ENCODE data around the gene SLC17A4.

The SLC17A4 gene

DNA sequence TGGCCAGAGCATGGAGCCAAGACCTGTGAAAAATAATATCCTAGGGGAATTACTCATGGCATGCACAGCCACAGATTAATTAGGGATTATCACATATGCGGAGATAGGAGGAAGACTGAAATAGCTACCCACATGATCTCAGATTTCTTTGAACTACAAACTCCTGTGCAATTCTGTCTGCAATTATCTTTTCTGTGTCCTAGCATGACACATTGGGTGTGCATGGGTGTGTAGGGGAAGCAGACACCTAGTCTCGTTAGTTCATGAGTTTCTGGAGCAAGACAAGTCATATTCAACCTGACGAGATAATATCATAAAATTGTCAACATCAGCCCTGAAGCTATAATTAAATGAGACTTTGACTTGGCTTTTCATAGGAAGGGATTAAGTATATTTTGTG lies 3.6 kb upstream of the SLC17A4 start:
- DNase-seq (ENCODE audit: low spot score): no peak

DNA sequence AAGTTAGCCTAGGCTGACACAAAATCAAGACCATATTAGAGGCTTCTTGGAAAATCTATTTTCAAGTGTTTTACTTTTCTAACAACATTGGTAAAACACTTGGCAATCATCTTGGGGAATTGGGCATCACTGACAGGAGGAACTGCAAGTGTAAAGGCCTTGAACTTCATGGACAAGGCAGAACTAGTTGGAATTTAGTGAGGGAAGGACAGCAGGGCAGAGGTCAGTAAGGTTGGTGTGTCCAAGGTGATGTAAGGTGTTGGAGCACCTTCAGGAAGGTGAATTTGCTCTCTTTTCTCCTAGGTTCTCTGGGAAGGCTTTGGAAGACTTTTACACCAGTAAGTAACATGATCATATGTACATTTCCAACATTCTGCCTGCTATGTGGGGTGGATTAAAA lies 1.5 kb upstream of the SLC17A4 start:
- DNase-seq (ENCODE audit: low spot score): no peak

DNA sequence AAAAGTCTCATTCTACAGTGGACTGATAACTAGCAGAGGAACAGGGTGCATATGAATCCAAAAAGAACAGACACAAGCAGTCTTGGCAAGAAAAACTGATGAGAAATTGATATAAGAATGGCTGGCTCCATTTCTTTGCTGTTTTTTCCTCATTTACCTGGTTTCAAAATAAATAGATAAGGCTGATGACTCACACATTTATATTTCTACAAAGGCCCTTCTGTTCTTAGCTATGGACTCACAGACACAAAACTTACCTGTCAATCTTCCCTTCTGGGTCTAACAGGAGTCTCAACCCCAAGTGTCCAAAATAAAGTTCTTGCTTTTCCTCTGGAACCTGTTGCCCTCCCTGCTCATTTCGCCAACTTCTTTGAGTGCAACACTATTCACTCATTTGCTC lies 941 bp downstream of the SLC17A4 start:
- DNase-seq (ENCODE audit: low spot score): no peak

DNA sequence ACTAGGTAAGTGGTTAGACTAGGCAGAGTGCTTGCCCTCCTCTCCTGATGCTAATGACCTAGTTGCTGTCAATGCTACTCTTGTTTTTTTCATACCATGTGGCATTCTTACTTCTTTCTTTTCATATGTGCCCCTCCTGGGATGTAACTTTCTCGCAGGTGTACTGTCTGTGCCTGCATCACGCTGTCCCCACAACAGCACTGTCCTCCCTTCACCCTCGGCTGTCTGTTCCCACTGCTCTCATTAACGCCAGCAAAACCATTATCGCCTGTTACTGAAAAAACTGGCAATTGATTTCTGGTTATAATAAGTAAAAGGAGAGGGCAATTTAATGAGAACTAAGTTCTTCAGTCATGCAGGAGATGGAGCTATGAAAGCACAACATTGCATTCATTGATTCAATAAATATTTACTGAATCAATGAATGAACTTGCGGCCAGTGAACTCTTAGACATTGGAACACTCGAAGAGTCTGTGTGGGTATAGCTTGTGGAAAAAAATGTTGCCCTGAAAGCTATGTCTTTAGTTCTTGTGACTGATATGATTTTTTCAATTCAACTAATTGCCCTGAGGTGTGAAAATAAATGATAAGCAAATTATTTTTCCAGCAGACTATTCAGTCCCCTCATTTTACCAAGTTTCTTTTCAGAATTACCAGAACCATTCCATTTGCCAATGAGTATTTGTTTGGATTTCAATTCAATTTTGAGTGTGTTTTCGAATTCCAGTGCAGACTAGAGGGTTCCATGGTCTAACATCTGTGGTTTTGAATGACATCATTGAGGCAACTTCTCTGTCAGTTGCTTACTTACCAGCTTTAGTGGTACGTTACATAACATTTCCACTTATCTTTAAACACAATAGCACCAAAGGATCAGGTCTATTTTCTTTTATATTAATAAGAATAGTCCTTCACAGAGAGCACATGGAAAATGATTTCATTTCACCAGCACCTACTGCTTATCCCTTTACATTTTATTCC lies 2.1 kb downstream of the SLC17A4 start:
- DNase-seq (ENCODE audit: low spot score): no peak

DNA sequence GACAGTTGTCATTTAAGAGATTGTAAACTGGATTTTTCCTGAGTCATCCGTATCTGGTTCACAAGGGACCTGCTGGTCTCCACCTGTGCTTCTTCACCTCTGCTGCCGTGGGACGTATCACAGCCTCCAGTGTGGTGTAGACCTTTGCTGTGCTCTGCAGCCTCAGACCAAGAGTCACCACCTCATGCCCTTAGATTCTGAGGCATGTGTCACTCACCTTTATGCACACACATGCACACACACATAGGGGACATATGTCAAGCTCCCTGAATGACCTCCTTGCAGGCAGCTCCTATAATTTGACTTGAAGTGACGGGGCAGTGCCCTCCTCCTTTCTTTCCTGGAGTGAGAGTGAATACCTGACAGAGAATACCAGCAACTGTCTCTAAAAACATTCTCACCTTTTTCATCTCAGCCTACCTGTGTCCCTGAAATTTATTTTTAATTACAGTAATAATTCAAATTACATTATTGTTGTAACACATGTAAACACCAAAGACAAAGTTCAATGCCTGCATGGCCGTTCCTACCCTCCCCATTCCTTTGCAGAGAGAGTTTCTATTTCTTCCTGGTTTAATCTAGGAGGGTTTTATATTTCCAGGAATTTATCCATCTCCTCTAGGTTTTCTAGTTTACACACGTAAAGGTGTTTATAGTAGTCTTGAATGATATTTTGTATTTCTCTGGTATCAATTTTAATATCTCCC lies 3.5 kb downstream of the SLC17A4 start:
- DNase-seq (ENCODE audit: low spot score): no peak

DNA sequence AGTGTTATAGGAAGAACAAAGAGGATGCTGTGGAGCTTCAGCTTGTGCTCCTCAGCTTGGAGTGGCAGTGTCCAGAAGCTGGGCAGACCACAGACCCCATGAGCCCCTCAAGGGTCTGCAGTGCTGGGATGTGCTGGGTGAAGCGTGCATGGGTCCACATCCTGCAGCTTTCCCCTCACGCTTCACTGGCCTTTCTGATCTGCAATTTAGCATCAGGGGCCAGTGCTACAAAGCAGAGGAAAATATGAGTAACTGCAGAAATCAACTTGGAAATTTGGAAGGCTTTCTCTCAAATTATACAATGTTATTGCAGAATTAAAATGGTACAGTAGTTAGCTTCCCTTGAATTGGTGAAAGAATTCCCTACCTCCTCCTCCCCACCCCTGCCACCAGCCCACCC lies 10.1 kb downstream of the SLC17A4 start:
- no peak for DNase-seq (ENCODE audit: low spot score)

DNA sequence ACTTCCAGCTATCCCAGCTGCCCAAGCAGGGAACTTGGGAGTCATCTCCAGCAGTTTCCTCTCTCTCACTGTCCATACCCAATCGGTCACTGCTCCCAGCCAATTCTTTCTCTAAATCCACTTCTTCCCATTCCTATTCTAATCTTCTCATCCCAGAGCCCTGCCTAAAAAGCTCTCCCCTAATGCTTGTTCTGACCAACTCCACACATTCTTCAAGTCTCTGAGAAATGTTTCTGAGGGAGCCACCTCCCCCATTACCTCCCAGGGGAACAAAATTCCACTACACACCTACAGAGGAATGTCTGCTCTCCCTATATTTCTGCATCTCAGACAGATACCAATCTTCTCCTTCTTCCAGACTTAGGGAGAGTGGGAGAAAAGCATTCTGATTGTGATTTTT lies 14.0 kb downstream of the SLC17A4 start:
- no peak for DNase-seq (ENCODE audit: low spot score)

DNA sequence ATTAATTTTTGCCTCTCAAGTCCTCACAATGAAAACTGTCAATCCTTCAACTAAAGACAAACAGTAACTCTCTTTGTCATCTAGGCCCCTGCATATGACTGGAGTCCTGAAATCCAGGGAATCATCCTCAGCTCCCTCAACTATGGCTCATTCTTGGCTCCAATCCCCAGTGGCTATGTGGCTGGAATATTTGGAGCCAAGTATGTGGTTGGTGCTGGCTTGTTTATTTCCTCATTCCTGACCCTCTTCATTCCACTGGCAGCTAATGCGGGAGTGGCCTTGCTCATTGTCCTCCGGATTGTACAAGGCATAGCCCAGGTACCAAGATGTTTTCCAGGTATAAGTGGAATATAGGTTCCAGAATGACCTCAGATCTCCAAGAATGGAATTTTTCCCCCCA lies 15.4 kb downstream of the SLC17A4 start:
- DNase-seq (ENCODE audit: low spot score): peak; percentile 44

DNA sequence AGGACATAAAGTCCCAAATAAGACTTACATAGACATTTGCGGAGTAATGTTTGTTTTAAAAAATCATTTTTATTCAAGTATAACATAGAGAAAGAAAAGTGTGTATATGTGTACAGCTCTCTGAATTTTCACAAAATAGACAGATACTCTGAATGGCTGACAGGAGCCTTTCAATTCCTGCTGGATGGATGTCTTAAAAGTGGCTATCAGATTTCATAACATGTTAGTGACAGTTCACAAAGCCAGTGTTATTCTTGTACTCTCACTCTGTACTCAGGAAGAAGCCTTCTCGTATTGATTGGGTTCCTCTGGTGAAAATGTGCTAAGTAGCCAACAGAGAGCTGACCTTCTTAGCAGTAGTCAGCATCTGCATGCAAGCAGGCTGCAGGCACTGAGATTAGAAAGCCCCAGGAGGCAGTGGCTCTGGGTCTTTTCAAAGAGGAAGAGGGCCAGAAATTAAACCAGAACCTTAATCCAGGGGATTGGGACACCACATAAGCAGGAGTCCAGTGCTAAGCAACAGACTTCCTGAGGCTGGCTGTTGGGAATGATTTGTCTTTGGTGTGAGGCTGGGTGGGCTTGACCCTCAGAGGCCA lies 19.7 kb downstream of the SLC17A4 start:
- no peak for DNase-seq (ENCODE audit: low spot score)

DNA sequence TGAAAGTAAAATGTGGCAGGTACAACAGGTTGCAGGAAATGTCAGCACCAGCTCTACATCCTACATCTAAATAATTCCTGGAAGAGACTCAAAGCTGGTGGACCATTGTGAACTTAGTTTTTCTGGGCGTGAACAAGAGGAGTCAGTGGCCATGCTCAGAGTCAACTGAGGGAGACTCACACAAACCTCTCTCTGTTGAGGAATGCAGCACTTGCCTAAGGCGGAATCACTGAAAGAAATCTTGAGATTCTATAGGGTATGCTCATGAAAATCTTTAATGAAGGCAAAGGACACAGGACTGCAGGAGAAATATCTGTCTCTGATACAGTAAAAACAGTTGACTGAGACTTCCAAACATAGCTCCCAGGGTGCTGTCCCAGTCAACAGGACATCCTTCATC lies 22.5 kb downstream of the SLC17A4 start:
- DNase-seq (ENCODE audit: low spot score): peak; percentile 77

DNA sequence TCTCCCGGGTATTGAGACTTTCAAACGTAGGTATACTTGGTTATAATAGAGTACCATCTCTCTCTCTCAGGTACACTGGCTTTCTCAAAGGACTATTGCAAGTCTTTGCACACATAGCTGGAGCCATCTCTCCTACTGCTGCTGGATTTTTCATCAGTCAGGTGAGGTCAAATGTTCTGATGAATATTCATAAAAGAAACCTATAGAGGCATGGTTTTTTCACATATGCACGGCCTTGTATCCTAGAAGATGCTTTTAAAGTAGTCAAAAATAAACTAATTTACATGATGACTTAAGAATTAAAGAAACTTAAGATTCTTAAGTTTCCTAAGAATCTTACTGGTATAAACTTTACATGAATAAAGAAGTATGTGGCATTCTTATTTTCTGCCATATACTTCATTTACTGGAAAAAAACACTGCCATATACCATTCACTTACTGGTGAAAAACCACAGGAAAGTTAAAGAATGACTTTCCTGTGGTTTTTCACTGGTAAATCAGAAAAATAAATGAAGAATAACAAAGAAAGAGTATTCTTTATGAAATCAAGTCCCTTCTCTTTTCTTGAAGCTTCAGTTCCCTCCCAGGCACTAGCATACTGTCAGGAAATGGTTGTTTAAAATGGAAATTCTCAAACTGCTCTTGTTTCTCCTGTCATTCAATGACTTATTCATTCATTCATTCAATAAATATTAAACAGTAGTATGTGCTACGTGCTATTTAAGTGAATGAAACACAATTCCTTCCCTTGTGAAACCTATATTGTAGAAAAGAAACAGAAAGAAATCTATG lies 23.5 kb downstream of the SLC17A4 start:
- no peak for DNase-seq (ENCODE audit: low spot score)

DNA sequence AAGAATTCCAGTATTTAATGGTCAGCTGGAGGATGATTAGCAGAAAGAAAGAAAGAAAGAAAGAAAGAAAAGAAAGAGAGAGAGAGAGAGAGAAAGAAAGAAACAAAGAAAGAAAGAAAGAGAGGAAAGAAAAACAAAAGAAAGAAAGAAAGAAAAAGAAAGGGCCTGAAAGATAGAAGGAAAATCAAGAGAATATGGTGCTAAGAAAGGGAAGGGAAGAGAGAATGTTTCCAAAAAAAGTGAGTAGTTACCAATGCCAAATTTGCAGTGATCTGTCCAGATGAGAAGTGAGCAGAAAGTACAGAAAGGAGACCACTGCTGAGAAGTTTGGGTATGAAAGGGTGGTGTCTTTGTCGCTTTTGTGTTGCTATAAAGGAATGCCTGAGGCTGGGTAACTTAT lies 26.6 kb downstream of the SLC17A4 start:
- DNase-seq (ENCODE audit: low spot score): no peak

DNA sequence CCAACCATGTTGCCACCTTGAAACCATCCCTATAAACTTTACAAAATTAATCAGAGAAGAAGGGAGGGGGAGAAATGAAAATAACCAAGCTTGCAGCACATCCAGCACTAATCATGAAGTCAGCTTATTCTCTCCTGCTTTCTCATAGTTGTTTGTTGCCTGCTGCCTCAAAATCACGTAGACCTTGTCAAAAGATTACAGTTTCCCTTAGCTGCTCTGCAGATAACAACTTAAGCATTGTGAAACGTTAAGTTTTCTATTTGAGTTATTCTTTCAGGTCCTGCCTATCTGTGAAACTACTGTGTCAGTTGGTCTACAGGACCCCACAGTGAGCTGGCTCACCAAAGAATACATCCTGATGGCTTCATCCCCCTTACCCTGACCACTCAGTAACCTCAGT lies 32.9 kb downstream of the SLC17A4 start:
- DNase-seq (ENCODE audit: low spot score): no peak

DNA sequence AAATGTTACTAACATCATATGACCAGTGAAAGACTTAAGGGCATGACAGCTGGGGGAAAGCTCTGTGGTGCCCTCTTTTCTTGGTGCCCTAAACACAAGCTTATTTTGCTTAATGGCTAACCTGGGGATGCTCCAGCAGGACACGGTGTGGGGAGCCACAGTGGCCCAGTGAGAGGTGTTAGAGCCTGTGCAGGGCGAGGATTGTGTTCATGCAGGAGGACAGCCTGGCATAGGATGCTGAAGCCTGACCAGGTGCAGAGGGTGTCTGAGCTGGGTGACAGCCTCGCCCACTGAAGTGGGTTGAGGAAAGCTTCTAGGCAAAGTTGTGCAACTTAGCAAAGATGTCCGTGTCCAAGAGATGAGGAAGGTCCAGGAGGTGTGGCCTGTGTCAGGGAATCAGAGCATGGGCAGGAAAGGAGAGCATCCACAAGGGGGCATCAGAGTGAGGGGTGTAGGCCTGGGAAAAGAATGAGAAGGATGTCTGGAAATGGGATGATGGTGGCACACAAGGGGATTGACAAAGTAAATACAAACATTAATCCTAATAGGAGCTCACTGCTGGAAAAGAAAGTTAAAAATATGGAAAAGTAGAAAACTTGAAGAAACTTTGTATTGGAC lies 33.9 kb downstream of the SLC17A4 start:
- DNase-seq (ENCODE audit: low spot score): peak; percentile 51

DNA sequence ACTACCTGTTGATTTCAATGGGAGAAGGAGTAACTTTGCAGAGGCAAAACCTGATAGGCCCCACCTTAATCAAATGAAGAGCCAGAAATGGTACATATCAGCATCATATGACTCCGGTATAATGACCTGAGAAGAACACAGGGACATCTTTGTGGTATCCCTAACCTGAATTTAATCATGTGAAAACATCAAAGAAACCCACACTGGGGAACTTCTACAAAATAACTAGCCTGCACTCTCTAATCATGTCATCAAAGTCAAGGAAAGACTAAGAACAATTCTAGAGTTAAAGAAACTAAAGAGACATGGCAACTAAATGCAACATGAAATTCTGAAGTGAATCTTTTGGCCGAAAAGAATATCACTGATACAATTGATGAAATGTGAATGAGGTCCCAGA lies 34.9 kb downstream of the SLC17A4 start:
- DNase-seq (ENCODE audit: low spot score): no peak

DNA sequence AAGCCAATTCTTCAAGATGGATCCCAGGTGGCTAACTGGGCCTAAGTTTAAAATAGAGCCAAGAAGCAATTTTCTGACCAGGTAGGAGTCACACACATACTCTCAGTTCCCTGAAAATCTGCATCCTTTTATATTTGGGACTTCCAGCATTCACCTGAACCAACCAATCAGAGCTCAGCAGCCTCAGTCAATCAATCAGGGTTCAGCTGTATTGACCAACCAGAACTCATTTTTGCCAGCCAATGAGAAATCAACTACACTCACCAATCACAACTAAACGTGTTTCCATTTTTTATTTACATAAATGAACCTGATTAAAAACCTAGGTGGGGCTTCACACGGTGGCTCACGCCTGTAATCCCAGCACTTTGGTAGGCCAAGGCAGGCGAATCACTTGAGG lies 37.5 kb downstream of the SLC17A4 start:
- DNase-seq (ENCODE audit: low spot score): no peak

DNA sequence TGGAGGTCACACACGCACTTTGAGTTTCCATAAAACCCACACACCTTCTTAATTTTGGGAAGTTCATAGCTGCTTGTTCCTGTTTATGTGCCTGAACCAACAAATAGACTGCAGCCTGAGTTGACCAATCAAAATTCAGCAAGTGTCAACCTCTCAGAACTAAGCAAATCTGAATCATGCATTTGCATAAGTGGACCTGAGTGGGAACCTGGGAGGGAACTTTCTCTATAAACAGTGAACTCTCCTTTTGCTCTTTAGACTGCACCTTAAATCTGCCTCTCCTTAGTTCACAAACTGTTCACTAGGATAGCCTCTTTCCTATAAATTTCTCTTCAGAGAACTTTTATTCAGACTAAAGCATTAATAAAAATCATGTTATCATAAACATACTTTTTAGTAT lies 39.4 kb downstream of the SLC17A4 start:
- no peak for DNase-seq (ENCODE audit: low spot score)

DNA sequence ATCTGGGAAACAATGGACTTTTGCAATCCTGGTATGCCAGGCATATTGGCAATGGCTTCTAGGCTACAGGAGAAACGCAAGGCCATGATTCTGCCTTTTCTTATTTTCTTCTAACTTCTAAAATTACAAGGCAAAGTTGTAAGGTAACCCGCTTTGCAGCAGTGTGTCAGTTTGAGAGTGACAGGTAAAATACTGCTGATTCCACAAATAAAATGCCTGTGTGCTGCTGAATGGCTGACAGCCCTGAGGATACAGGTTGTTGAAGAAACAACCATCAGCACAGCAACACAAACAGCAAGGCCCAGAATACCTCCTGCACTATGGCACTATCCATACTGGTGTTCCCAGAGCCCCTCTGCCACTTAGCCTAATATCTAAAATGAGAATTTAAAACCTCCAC lies 40.2 kb downstream of the SLC17A4 start:
- no peak for DNase-seq (ENCODE audit: low spot score)

DNA sequence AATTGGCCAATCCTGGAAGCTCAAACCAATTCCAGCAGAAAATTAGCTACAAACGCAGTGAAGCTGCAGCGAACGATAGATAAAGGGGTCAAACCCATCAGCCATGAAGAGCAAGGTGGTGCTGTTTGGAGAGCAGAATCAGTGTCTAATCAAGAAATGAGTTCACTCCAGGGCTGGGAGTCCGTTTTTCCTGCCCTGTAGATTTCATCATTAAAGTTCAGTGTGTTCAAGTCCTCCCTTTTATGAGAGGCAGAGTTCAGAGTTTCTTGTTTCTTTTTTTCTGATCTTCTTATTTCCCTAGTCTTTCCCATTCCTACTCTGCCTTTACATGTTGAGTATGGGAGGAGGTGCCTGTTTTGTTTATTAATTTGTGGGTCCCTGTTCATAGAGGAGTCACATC lies 46.9 kb downstream of the SLC17A4 start:
- DNase-seq (ENCODE audit: low spot score): no peak

DNA sequence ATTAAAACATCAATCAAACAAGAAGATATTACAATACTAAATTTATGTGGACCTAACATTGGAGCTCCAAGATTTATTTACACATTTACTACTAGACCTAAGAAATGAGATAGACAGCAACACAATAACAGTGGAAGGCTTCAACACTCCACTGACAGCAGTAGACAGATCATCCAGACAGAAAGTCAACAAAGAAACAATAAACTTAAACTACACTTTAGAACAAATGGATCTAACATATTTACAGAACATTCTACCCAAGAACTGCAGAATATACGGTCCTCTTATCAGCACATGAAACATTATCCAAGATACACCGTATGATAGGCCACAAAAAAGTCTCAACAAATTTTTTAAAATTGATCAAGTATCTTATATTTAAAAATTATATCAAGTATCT lies 50.3 kb downstream of the SLC17A4 start:
- DNase-seq (ENCODE audit: low spot score): no peak

DNA sequence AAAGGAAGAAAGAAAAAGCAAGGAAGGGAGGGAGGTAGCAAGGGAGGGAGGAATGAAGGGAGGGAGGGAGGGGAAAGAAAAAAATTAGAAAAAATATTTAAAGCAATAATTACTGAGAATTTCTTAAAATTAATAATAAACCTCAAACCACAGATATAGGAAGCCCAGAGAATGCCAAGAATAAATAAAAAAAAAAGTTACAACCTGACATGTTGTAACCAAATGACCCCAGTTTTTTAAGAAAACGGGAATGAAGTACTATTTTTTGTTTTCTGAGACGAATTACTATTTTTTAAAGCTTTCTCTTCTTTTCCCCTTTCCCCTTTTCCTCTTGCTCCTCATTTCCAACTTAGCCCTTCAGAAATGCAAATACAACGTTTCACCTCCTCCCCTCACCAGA lies 60.7 kb downstream of the SLC17A4 start:
- DNase-seq (ENCODE audit: low spot score): no peak

DNA sequence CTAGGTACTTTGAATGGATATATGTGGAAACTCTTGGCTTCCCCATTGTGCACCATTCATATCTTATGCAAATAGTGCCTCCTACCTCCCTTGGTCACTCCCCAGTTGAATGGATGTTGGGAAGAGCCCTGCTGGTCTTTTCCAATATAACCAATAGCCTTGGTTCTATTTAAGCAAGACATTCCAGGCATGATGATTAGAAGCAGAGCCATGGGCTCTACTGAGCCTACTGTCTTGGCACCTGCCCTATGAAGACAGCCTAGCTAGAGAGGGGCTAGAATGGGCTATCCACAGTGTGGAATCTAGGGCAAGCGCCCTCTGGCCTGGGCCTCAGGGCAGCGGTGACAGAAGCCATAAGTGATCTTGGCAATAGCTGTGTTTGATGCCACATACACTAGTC lies 61.7 kb downstream of the SLC17A4 start:
- no peak for DNase-seq (ENCODE audit: low spot score)

Measured in COLO829 (cell line).